NCI-H524 treated with DMSO at 0.1 percent for 48 hours (cell line): ENCODE measurements around the gene ME3.

ENCODE experiments used
- DNase-seq: peaks from one replicate; lab custom pipeline; 2025; lab: John Stamatoyannopoulos, UW

ME3 gene

DNA sequence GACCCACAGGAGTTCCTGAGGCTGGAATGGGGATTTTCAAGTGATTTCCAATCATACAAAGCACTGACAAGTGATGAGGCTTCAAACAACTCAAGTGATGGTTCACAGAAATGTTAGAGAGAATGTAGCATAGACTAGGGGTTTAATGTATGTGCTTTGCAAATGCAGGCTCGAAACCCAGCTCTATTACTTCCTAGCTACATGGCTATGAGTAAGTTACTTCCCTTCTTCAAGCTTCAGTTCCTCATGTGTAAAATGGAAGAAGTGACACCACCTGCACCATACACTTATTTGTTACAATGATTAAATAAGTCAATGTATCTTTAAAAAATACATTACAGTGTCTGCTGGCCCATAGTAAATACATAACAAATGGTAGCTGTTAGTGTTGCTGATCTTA, 158.0 kb downstream of the ME3 start:
- no peak for DNase-seq

GRCh38 chr11:86513746-86514373, 158.6 kb downstream of the ME3 start:
- DNase-seq, result no peak

DNA sequence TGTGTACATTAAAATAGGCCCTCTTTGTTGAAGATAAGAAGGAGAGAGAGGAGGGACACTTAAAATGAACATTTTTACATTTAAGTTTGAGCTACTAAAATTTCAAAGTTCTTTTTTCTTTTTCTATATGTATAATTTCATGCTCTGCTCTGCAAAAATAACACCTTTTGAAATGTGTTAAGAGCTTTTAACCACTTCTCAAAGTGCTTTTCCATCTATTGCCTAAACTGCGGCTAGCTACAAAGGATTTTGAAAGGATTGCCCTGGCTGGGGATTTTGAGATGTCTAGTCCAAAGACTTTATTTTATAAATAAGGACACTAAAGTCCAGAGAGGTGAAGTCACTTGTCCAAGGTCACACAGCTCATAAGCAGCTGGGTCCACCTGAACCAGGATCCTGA, 159.3 kb downstream of the ME3 start:
- DNase-seq, result no peak

DNA sequence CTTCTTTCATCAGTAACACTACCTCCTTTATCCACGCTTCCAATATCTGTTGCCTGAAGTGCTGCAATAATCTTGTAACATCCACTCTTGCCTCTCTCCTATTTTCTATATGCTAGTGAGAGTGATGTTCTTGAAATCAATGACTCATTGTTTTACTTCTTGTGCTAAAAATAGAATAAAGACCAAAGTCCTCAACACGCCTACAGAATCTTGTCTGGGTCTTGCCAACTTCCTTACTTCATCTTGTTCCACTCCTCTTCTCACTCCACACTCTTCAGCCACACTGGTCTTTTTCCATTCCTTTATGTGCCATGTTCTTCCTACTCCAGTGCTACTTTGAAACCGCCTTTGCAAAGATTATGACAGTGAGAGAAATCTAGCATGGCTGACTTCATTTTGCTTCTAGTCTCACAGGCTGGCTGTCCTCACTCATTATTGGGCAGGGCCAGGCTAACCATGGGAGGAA, 161.3 kb downstream of the ME3 start:
- DNase-seq, result no peak

DNA sequence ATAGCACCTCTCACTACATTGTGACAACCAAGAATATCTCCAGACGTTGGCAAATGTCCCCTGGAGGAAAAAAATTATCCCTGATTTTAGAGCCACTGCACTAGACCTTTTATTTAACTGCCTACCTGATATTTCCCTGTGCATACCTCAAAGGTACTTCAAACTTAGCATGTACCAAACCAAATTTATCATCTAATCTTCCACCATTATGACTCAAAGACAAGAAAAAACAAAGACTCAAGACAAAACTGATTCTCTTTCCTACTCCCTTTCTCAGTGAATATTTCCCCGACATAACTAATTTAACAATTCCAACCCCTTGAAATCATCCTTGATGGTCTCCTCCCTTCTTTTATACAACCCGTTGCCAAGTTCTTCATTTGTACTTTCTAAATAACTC, 161.7 kb downstream of the ME3 start:
- DNase-seq, result no peak

GRCh38 chr11:86510097-86510496, 162.3 kb downstream of the ME3 start:
- no peak for DNase-seq

GRCh38 chr11:86509588-86509974, 162.8 kb downstream of the ME3 start:
- no peak for DNase-seq

DNA sequence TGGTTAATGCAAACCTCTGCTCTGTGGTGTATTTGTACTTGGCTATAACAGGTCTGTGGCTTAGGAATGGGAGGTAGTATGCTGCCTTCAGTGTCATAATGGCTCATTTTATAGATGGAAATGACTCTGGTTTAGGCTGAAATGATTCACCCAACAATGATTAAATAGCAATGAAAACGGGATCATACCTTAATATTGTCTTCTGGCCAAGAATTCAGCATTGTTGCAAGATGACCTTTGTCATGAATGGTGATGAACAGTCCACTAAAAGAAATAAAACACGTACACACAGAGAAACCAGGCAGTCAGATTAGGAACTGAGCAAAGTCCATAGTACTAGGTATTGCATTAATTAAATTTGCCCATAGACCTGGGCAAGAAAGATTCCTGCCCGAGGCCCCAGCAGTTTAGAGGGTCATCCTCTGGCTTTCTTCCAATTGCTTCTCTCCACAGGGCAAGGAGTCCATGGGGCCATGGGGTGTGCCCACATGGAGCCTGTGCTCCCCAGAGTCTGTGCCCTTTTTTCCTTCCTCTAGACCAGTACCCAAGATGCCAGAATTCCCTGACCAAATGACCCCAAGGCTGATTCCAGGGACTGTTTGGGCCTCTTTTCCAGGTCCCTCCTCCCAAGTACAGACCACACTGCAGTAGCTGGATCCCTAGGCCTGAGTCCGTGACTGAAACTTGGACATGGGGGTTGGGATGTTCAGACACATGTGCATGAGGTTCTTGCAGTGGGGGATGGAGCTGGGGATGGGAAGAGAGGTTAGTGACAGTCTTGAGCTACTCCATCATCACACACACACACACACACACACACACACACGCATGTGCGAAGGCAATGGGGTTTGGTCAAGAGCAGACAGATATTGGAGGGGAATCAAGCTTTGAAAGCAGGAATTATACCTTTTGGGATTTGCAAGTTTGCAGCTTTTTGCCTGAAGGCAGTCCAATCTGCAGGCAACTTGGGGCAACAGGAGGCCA, 163.5 kb downstream of the ME3 start:
- DNase-seq, result no peak

GRCh38 chr11:86507249-86507845, 165.1 kb downstream of the ME3 start:
- DNase-seq, result no peak

DNA sequence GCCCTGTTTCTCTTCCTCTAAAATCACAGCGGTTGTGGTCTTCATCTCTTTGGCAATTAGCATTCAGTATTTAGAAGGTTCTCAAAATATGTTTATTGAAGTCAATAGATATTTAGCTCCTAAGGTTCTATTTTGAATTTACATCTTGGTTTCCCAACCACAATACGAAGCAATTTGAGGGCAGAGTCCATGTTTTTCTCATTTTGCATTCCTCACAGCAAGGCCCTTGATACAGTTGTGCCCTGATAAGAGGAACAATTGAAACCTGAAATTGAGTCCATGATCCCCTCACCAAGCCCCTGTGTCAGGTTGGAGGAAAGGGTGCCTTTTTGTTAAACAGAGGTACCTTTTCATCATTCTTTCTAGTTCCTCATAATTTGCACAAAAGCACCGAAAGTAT, 166.2 kb downstream of the ME3 start:
- DNase-seq, result no peak

DNA sequence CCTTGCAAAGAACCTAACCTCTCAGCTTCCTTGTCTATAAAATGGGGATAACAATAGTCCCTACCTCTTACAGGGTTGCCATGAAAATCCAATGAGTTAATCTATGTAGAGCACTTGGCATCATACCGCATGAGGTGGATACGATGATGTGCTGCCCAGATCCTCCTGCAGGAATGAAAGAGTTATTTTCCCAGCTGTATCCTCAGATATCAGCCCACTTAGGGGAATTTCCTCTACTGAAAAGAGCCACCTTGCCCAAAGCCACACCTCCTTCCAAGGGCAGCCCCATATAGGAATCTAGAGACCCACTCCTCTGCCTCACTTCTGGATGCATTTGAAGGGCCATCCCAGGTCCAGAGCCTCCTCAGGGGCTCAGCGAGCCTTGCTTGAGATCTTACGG, 169.3 kb downstream of the ME3 start:
- DNase-seq, result no peak

DNA sequence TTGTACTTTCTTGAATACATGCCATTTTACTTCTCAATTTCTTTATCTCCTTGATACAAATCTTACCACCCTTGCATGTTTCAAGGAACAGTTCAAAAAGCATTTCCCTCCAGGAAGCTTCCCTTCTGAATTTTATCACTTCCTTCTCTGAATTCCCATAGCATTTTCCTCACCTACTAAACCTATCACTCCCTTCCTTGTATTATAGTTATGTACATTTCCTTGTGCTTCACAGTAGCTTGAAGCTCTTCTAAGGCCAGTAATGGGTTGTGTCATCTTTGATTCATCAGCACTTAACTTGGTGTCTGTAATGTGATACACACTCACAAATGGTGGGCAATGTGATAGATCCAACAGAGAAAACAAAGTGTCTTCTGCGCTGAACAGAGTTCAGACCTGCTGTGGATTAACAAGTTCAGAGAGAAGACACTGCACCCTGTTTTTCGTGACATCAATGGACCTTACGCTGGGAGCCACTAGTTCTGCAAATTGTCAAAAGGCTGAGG, 170.2 kb downstream of the ME3 start:
- no peak for DNase-seq

- no peak for DNase-seq
Observed at GRCh38 chr11:86500500-86501140, 171.8 kb downstream of the ME3 start.

GRCh38 chr11:86499723-86500129, 172.7 kb downstream of the ME3 start:
- no peak for DNase-seq

- DNase-seq, result no peak
Observed at GRCh38 chr11:86497836-86498235, 174.6 kb downstream of the ME3 start.

- no peak for DNase-seq
Observed at GRCh38 chr11:86497310-86497709, 175.1 kb downstream of the ME3 start.

GRCh38 chr11:86495351-86495750, 177.1 kb downstream of the ME3 start:
- no peak for DNase-seq

GRCh38 chr11:86492370-86493010, 179.9 kb downstream of the ME3 start:
- DNase-seq, result no peak

DNA sequence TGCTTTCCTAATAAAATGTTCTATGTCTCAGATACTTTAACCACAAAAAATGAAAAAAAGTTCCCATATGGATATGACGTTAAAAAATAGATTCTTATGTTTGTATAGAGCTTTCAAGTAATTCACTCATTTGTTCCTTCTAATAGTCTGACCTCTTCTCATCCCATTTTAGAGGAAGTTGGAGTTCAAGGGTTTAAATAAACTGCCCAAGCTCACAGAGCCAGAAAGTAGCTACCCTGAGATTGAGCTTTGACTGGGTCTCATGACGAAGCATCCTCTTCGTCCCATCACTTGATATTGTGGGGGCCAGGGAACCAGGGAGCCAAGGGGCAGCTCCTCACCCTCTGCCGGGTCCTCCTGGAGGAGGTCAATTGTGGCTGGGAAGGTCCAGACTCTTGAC, 181.4 kb downstream of the ME3 start:
- DNase-seq, result no peak

DNA sequence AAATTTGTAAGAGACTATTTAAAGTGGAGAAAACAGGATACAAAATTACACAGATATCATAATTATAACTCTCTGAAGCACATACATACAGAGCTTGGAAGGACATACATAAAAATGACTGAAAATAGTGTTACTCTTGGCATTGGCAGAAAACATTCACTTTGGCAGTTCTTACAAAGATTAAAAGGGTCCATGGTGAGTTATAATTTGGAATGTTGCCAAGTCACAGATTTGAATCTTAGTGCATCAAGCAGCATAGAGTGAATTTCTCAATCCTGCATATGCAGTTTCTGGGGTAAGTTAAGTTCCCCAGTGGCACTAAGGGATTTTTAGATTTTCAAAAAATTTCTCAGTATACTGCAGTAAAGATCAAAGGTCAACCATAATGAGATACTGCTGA, 181.8 kb downstream of the ME3 start:
- no peak for DNase-seq

DNA sequence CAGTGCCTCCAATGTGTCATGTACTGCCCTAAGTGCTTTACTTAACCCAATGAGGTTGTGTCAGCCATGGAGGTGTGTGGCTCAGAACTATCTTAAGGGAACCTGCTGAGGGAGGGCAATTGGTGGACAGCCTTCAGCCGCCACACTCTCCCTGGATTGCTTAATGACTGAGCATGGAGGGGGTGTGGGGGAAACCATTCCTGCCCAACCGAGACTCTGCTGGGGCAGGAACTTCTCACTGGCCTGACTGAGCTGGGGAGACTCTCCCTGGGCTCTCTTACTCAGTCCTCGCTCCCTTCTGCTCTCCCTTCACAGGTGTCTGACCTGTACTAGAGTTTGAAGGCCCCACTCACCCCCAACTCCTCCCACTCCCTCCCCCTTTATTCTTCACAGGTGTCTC, 183.0 kb downstream of the ME3 start:
- no peak for DNase-seq

DNA sequence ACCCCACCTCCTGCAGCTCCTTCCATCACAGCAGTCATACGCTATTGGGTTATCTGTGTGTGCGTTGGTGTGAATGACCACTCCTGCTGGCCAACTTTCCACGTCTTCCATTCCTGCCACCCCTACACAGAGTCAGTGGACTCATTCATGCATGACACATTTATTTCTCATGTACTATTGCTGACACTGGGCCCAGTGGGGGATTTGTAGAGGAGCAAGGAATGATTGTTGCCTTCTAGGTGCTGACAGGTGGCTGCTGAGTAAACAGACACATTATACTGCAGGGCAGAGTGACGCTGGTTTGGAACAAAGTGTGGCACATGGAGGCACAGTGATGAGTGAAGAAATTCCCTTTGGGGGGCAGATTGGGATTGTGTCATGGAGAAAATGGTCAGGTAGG, 183.9 kb downstream of the ME3 start:
- no peak for DNase-seq
